Common myeloid progenitor, CD34-positive (primary cell): Measurements from ENCODE around the gene TENM3.

Experiments used
- CTCF ChIA-PET: fragments of 350-600 bp; sonication (Branson Sonifier 250); formaldehyde crosslinking; loops from one replicate; lab custom pipeline; 2021; ENCODE audit warnings: antibody characterized with exemption; lab: Charles Lee
- POLR2A ChIA-PET: fragments of 350-600 bp; sonication (Branson Sonifier 250); formaldehyde crosslinking; loops from one replicate; lab custom pipeline; 2021; ENCODE audit warnings: antibody characterized with exemption; lab: Charles Lee
- DNase-seq, 3 donors: peaks; one replicate each; pipeline versions ENCODE4 v3.0.0 to v3.0.0-alpha.2; 2013
- H3K27ac ChIP-seq, 2 experiments: 1 replicate in 1 of 2; 2 replicates in 1 of 2; pipeline ENCODE4 v1.7.0; 2013; ENCODE audit warnings: inconsistent platforms in 2 of 2, low read length in 2 of 2, mild to moderate bottlenecking in 2 of 2, low read depth in 1 of 2, moderate library complexity in 1 of 2; ENCODE audit not compliant: severe bottlenecking in 2 of 2, insufficient read depth in 1 of 2, poor library complexity in 1 of 2
- H3K27me3 ChIP-seq, 5 experiments: replicated peaks in 2 of 5; 1 replicate in 3 of 5; 2 replicates in 2 of 5; pipeline versions ENCODE4 v1.6.1 to v1.7.0; 2013; ENCODE audit warnings: low read length in 4 of 5, mild to moderate bottlenecking in 2 of 5, moderate library complexity in 2 of 5, inconsistent platforms in 1 of 5; ENCODE audit not compliant: insufficient read depth in 5 of 5, control insufficient read depth in 4 of 5
- H3K36me3 ChIP-seq, 4 experiments: 1 replicate in 2 of 4; 2 replicates in 2 of 4; pipeline versions ENCODE4 v1.6.1 to v1.7.0; 2013; ENCODE audit warnings: low read length in 3 of 4, control low read depth in 1 of 4, mild to moderate bottlenecking in 1 of 4; ENCODE audit not compliant: control insufficient read depth in 4 of 4, insufficient read depth in 4 of 4
- H3K4me1 ChIP-seq, 4 experiments: 1 replicate in 3 of 4; 2 replicates in 1 of 4; pipeline versions ENCODE4 v1.6.1 to v1.7.1; 2013; ENCODE audit warnings: low read length in 3 of 4, mild to moderate bottlenecking in 3 of 4, control low read depth in 1 of 4, inconsistent platforms in 1 of 4, moderate library complexity in 1 of 4; ENCODE audit not compliant: control insufficient read depth in 4 of 4, insufficient read depth in 4 of 4; ENCODE audit errors: control extremely low read depth in 1 of 4
- H3K4me3 ChIP-seq, 7 experiments: 1 replicate in 4 of 7; 2 replicates in 3 of 7; pipeline versions ENCODE4 v1.5.1 to v1.7.0; 2013; ENCODE audit warnings: mild to moderate bottlenecking in 7 of 7, low read length in 6 of 7, moderate library complexity in 6 of 7, inconsistent platforms in 2 of 7, low read depth in 2 of 7, control low read depth in 1 of 7; ENCODE audit not compliant: insufficient read depth in 4 of 7, control insufficient read depth in 1 of 7; ENCODE audit errors: extremely low read depth in 1 of 7
- H3K9me3 ChIP-seq, 5 experiments: 1 replicate in 4 of 5; 2 replicates in 1 of 5; pipeline versions ENCODE4 v1.6.1 to v1.7.1; 2013; ENCODE audit warnings: low read length in 4 of 5, mild to moderate bottlenecking in 2 of 5, inconsistent platforms in 1 of 5, low read depth in 1 of 5, moderate library complexity in 1 of 5; ENCODE audit not compliant: control insufficient read depth in 4 of 5, insufficient read depth in 2 of 5; ENCODE audit errors: control extremely low read depth in 1 of 5
- WGBS: methylation state at CpG from one replicate; pipeline ENCODE4 v1.1.5; 2013; ENCODE audit not compliant: insufficient coverage; 5-methylcytosine and 5-hydroxymethylcytosine counted together

TENM3 gene

GRCh38 chr4:182245541-182246215 lies 2.5 kb downstream of the TENM3 start:
- WGBS, result 87% methylated on average over 9 of the region's 10 CpGs
- no peak overlapping the region for H3K4me3 ChIP-seq
- H3K27ac ChIP-seq, result no peak overlapping the region
- ChIA-PET POLR2A (no interaction called here), CTCF (no interaction called here)
- no peaks in the 10 kb centered on the region for H3K36me3 ChIP-seq
- DNase-seq, result no peak
- H3K4me1 ChIP-seq, result no peaks in the 10 kb centered on the region
- peaks cover 0 to 2% (median 0%) of the 10 kb centered on the region in 5 experiments for H3K27me3 ChIP-seq
- H3K9me3 ChIP-seq, result no peaks in the 10 kb centered on the region

- no peak overlapping the region for H3K27ac ChIP-seq
These were observed 3.4 kb downstream of the TENM3 start for GRCh38 chr4:182246401-182247205.

GRCh38 chr4:182248295-182248694 lies 5.1 kb downstream of the TENM3 start:
- POLR2A ChIA-PET, result no interaction called here
- Histone ChIP-seq H3K36me3 (no peaks in the 10 kb centered on the region), H3K9me3 (no peaks in the 10 kb centered on the region), H3K27ac (no peak overlapping the region), H3K27me3 (peaks cover 0 to 2% (median 0%) of the 10 kb centered on the region in 5 experiments), H3K4me3 (no peak overlapping the region), H3K4me1 (no peaks in the 10 kb centered on the region)
- no peak for DNase-seq
- CTCF ChIA-PET, result no interaction called here
- WGBS, result 93% methylated on average over 3 of the region's 3 CpGs

More at GRCh38 chr4:182246401-182247205, 3.4 kb downstream of the TENM3 start:
- no peaks in the 10 kb centered on the region for H3K4me1 ChIP-seq
- no peak overlapping the region for H3K4me3 ChIP-seq
- no peaks in the 10 kb centered on the region for H3K36me3 ChIP-seq
- H3K27me3 ChIP-seq, result peaks cover 0 to 2% (median 0%) of the 10 kb centered on the region in 5 experiments
- no peak for DNase-seq
- POLR2A ChIA-PET, result no interaction called here
- 79% methylated on average over 26 of the region's 27 CpGs for WGBS
- CTCF ChIA-PET, result no interaction called here
- no peaks in the 10 kb centered on the region for H3K9me3 ChIP-seq

GRCh38 chr4:182250446-182250845 lies 7.2 kb downstream of the TENM3 start:
- no peaks in the 10 kb centered on the region for H3K27me3 ChIP-seq
- CTCF ChIA-PET, result no interaction called here
- H3K9me3 ChIP-seq, result no peaks in the 10 kb centered on the region
- H3K27ac ChIP-seq, result no peak overlapping the region
- POLR2A ChIA-PET, result no interaction called here
- H3K4me1 ChIP-seq, result no peaks in the 10 kb centered on the region
- no CpG with 5 or more reads among the region's 6 CpGs for WGBS
- no peak overlapping the region for H3K4me3 ChIP-seq
- no peak for DNase-seq
- H3K36me3 ChIP-seq, result no peaks in the 10 kb centered on the region

- ChIA-PET POLR2A (no interaction called here), CTCF (no interaction called here)
- DNase-seq, result no peak
- Histone ChIP-seq H3K27ac (no peak overlapping the region), H3K36me3 (no peaks in the 10 kb centered on the region), H3K4me1 (no peaks in the 10 kb centered on the region), H3K4me3 (no peak overlapping the region), H3K9me3 (no peaks in the 10 kb centered on the region), H3K27me3 (no peaks in the 10 kb centered on the region)
- WGBS, result 94% methylated on average over 8 of the region's 8 CpGs
These were observed 7.9 kb downstream of the TENM3 start for GRCh38 chr4:182251116-182251515.

- Histone ChIP-seq H3K9me3 (no peaks in the 10 kb centered on the region), H3K27me3 (no peaks in the 10 kb centered on the region), H3K36me3 (no peaks in the 10 kb centered on the region), H3K4me1 (no peaks in the 10 kb centered on the region), H3K4me3 (no peak overlapping the region), H3K27ac (no peak overlapping the region)
- POLR2A ChIA-PET, result interaction anchor here (0.5 kb wide), 1 partner anchor 1543 kb away, joined by 3 read pairs; no protein-coding TSS in a partner anchor
- DNase-seq, result no peak
- no CpG with 5 or more reads among the region's 4 CpGs for WGBS
- CTCF ChIA-PET, result no interaction called here
These were observed 9.0 kb downstream of the TENM3 start for GRCh38 chr4:182252220-182252619.
